ENCODE measurements around the gene RNF145.
A peak's percentile ranks its signal among the peaks of the same experiment; 100 is the strongest.

RNF145 gene

GRCh38 chr5:159209438-159210209 is at the start of gene RNF145:
RNF145 (minus strand) TSS chr5:159209553; CDS start chr5:159203617, 5,936 bp downstream.
- H3K4me3 ChIP-seq, result peak within 1 kb of the TSS; percentile 76
- H3K27ac ChIP-seq, result peak within 1 kb of the TSS; percentile 95
- TF ChIP-seq EZH2 (IDR thresholded peaks at IDR 0.05) (no peak), POLR2AphosphoS5 (IDR thresholded peaks at IDR 0.05; ENCODE audit: borderline replicate concordance, low read depth, low read length) (peak; percentile 79), FOXP2 (optimal IDR thresholded peaks at IDR 0.05; ENCODE audit: control extremely low read depth, extremely low read length, insufficient read depth) (peak; percentile 15)
- H3K9ac ChIP-seq (ENCODE audit: insufficient read length), result peak within 1 kb of the TSS; percentile 85
- no peak for DNase-seq (ENCODE audit: low read depth, low spot score)
- H3K36me3 ChIP-seq (ENCODE audit: insufficient read depth, low read length), result no peaks in the 10 kb centered on the region
- no peaks in the 10 kb centered on the region for H3K9me3 ChIP-seq (ENCODE audit: low read depth, low read length)

- TF ChIP-seq FOXP2 (optimal IDR thresholded peaks at IDR 0.05; ENCODE audit: control extremely low read depth, extremely low read length, insufficient read depth) (no peak), POLR2AphosphoS5 (IDR thresholded peaks at IDR 0.05; ENCODE audit: borderline replicate concordance, low read depth, low read length) (no peak), EZH2 (IDR thresholded peaks at IDR 0.05) (no peak)
- Histone ChIP-seq H3K9me3 (ENCODE audit: low read depth, low read length) (no peaks in the 10 kb centered on the region), H3K4me3 (no peak overlapping the region), H3K9ac (ENCODE audit: insufficient read length) (no peak overlapping the region), H3K27ac (no peak overlapping the region), H3K36me3 (ENCODE audit: insufficient read depth, low read length) (no peaks in the 10 kb centered on the region)
- no peak for DNase-seq (ENCODE audit: low read depth, low spot score)
Observed at GRCh38 chr5:159258361-159258760, 49.0 kb upstream of the RNF145 start.

GRCh38 chr5:159257629-159258283 is 48.4 kb upstream of the RNF145 start:
- TF ChIP-seq POLR2AphosphoS5 (IDR thresholded peaks at IDR 0.05; ENCODE audit: borderline replicate concordance, low read depth, low read length), result no peak
- no peak for TF ChIP-seq EZH2 (IDR thresholded peaks at IDR 0.05)
- TF ChIP-seq FOXP2 (optimal IDR thresholded peaks at IDR 0.05; ENCODE audit: control extremely low read depth, extremely low read length, insufficient read depth), result no peak
- no peak for DNase-seq (ENCODE audit: low read depth, low spot score)

GRCh38 chr5:159257007-159257406 is 47.7 kb upstream of the RNF145 start:
- Histone ChIP-seq H3K9ac (ENCODE audit: insufficient read length) (no peak overlapping the region), H3K36me3 (ENCODE audit: insufficient read depth, low read length) (no peaks in the 10 kb centered on the region), H3K9me3 (ENCODE audit: low read depth, low read length) (no peaks in the 10 kb centered on the region), H3K4me3 (no peak overlapping the region), H3K27ac (no peak overlapping the region)
- TF ChIP-seq EZH2 (IDR thresholded peaks at IDR 0.05) (no peak), FOXP2 (optimal IDR thresholded peaks at IDR 0.05; ENCODE audit: control extremely low read depth, extremely low read length, insufficient read depth) (no peak), POLR2AphosphoS5 (IDR thresholded peaks at IDR 0.05; ENCODE audit: borderline replicate concordance, low read depth, low read length) (no peak)
- no peak for DNase-seq (ENCODE audit: low read depth, low spot score)

More at GRCh38 chr5:159257629-159258283, 48.4 kb upstream of the RNF145 start:
- no peak overlapping the region for H3K9ac ChIP-seq (ENCODE audit: insufficient read length)
- no peak overlapping the region for H3K27ac ChIP-seq
- H3K9me3 ChIP-seq (ENCODE audit: low read depth, low read length), result no peaks in the 10 kb centered on the region
- H3K36me3 ChIP-seq (ENCODE audit: insufficient read depth, low read length), result no peaks in the 10 kb centered on the region
- H3K4me3 ChIP-seq, result no peak overlapping the region

GRCh38 chr5:159252195-159252594 is 42.8 kb upstream of the RNF145 start:
- Histone ChIP-seq H3K4me3 (no peak overlapping the region), H3K9me3 (ENCODE audit: low read depth, low read length) (no peaks in the 10 kb centered on the region), H3K36me3 (ENCODE audit: insufficient read depth, low read length) (no peaks in the 10 kb centered on the region), H3K9ac (ENCODE audit: insufficient read length) (no peak overlapping the region), H3K27ac (no peak overlapping the region)
- DNase-seq (ENCODE audit: low read depth, low spot score), result no peak
- TF ChIP-seq EZH2 (IDR thresholded peaks at IDR 0.05) (no peak), POLR2AphosphoS5 (IDR thresholded peaks at IDR 0.05; ENCODE audit: borderline replicate concordance, low read depth, low read length) (no peak), FOXP2 (optimal IDR thresholded peaks at IDR 0.05; ENCODE audit: control extremely low read depth, extremely low read length, insufficient read depth) (no peak)

GRCh38 chr5:159249158-159249557 is 39.8 kb upstream of the RNF145 start:
- H3K9me3 ChIP-seq (ENCODE audit: low read depth, low read length), result no peaks in the 10 kb centered on the region
- TF ChIP-seq EZH2 (IDR thresholded peaks at IDR 0.05) (no peak), FOXP2 (optimal IDR thresholded peaks at IDR 0.05; ENCODE audit: control extremely low read depth, extremely low read length, insufficient read depth) (no peak), POLR2AphosphoS5 (IDR thresholded peaks at IDR 0.05; ENCODE audit: borderline replicate concordance, low read depth, low read length) (no peak)
- H3K36me3 ChIP-seq (ENCODE audit: insufficient read depth, low read length), result no peaks in the 10 kb centered on the region

GRCh38 chr5:159244890-159245289 is 35.5 kb upstream of the RNF145 start:
- H3K4me3 ChIP-seq, result no peak overlapping the region
- no peak for DNase-seq (ENCODE audit: low read depth, low spot score)
- no peak for TF ChIP-seq EZH2 (IDR thresholded peaks at IDR 0.05)
- TF ChIP-seq POLR2AphosphoS5 (IDR thresholded peaks at IDR 0.05; ENCODE audit: borderline replicate concordance, low read depth, low read length), result no peak
- no peak for TF ChIP-seq FOXP2 (optimal IDR thresholded peaks at IDR 0.05; ENCODE audit: control extremely low read depth, extremely low read length, insufficient read depth)
- no peaks in the 10 kb centered on the region for H3K9me3 ChIP-seq (ENCODE audit: low read depth, low read length)
- H3K27ac ChIP-seq, result no peak overlapping the region
- H3K36me3 ChIP-seq (ENCODE audit: insufficient read depth, low read length), result no peaks in the 10 kb centered on the region
- H3K9ac ChIP-seq (ENCODE audit: insufficient read length), result no peak overlapping the region

More at GRCh38 chr5:159249158-159249557, 39.8 kb upstream of the RNF145 start:
- H3K27ac ChIP-seq, result no peak overlapping the region
- H3K4me3 ChIP-seq, result no peak overlapping the region
- no peak overlapping the region for H3K9ac ChIP-seq (ENCODE audit: insufficient read length)
- no peak for DNase-seq (ENCODE audit: low read depth, low spot score)

GRCh38 chr5:159244163-159244562 is 34.8 kb upstream of the RNF145 start:
- H3K27ac ChIP-seq, result no peak overlapping the region
- DNase-seq (ENCODE audit: low read depth, low spot score), result no peak
- no peaks in the 10 kb centered on the region for H3K36me3 ChIP-seq (ENCODE audit: insufficient read depth, low read length)
- no peak overlapping the region for H3K9ac ChIP-seq (ENCODE audit: insufficient read length)
- H3K4me3 ChIP-seq, result no peak overlapping the region
- TF ChIP-seq POLR2AphosphoS5 (IDR thresholded peaks at IDR 0.05; ENCODE audit: borderline replicate concordance, low read depth, low read length) (no peak), FOXP2 (optimal IDR thresholded peaks at IDR 0.05; ENCODE audit: control extremely low read depth, extremely low read length, insufficient read depth) (no peak), EZH2 (IDR thresholded peaks at IDR 0.05) (no peak)
- no peaks in the 10 kb centered on the region for H3K9me3 ChIP-seq (ENCODE audit: low read depth, low read length)

Measured in SK-N-MC (cell line).